OCI-LY7 (cell line): Measurements from ENCODE around the gene NUP93. TPM values are rescaled to one million over a fixed set of nuclear protein-coding genes. Genes with fewer than 3 reads are reported as not detected.

Source experiments
- BruUV-seq: library from RNA; stranded (reverse); fragments of 400-500 nt; replicated peaks from 2 replicates; lab custom pipeline; 2021; lab: Mats Ljungman, UMichigan
- CTCF ChIA-PET: fragments of 300-600 bp; sonication (Branson Sonifier 250); formaldehyde crosslinking; loops from one replicate; lab custom pipeline; 2022; ENCODE audit warnings: antibody characterized with exemption; ENCODE audit not compliant: unreplicated experiment; lab: Charles Lee
- POLR2A ChIA-PET: fragments of 300-600 bp; sonication (Branson Sonifier 250); formaldehyde crosslinking; loops from one replicate; lab custom pipeline; 2022; ENCODE audit warnings: antibody characterized with exemption; lab: Charles Lee
- DNase-seq: peaks from one replicate; pipeline ENCODE4 v3.0.0-alpha.2; 2015; ENCODE audit warnings: low spot score
- H2AFZ ChIP-seq: fragments of 200-600 bp; sonication (generic), shearing (Covaris generic); 2 replicates; pipeline ENCODE4 v1.6.1; 2014; ENCODE audit warnings: mild to moderate bottlenecking, antibody characterized with exemption, low read length, moderate library complexity
- H3K27ac ChIP-seq: fragments of 200-600 bp; sonication (generic); 2 replicates; pipeline ENCODE4 v1.5.1; 2014; ENCODE audit warnings: mixed run types, low read depth, mild to moderate bottlenecking, moderate library complexity, low read length, inconsistent platforms; ENCODE audit not compliant: poor library complexity, severe bottlenecking
- H3K36me3 ChIP-seq: fragments of 200-600 bp; sonication (generic); 2 replicates; pipeline ENCODE4 v1.6.1; 2014; ENCODE audit warnings: mild to moderate bottlenecking, antibody characterized with exemption, low read length, moderate library complexity, mixed read lengths; ENCODE audit not compliant: insufficient read depth
- H3K4me1 ChIP-seq: fragments of 200-600 bp; sonication (generic); 2 replicates; pipeline ENCODE4 v1.5.1; 2014; ENCODE audit warnings: mild to moderate bottlenecking, low read length; ENCODE audit not compliant: insufficient read depth, poor library complexity, severe bottlenecking
- H3K4me2 ChIP-seq: fragments of 200-600 bp; sonication (generic); 2 replicates; pipeline ENCODE4 v1.6.1; 2014; ENCODE audit warnings: mild to moderate bottlenecking, low read length
- H3K4me3 ChIP-seq: fragments of 200-600 bp; sonication (generic); 2 replicates; pipeline ENCODE4 v1.5.1; 2014; ENCODE audit warnings: mild to moderate bottlenecking, low read depth, low read length; ENCODE audit not compliant: poor library complexity, severe bottlenecking
- H3K79me2 ChIP-seq: fragments of 200-600 bp; sonication (generic); 2 replicates; pipeline ENCODE4 v1.6.1; 2016; ENCODE audit warnings: low read depth, mild to moderate bottlenecking, low read length, moderate library complexity, mixed read lengths; ENCODE audit not compliant: insufficient read depth
- H3K9me2 ChIP-seq: fragments of 200-600 bp; sonication (generic); 2 replicates; pipeline ENCODE4 v1.6.1; 2016; ENCODE audit warnings: mild to moderate bottlenecking, low read length, mixed read lengths; ENCODE audit not compliant: insufficient read depth
- H3K9me3 ChIP-seq: fragments of 200-600 bp; sonication (generic); 2 replicates; pipeline ENCODE4 v1.6.1; 2014; ENCODE audit warnings: mild to moderate bottlenecking, mixed run types, low read length, mixed read lengths
- H4K20me1 ChIP-seq: fragments of 200-600 bp; sonication (generic); 2 replicates; pipeline ENCODE4 v1.6.1; 2014; ENCODE audit warnings: mild to moderate bottlenecking, antibody characterized with exemption, low read length, moderate library complexity, mixed read lengths; ENCODE audit not compliant: insufficient read depth
- CTCF ChIP-seq: fragments of 200-600 bp; sonication (generic); conservative IDR thresholded peaks from 2 replicates; pipeline ENCODE4 v1.5.1; 2014; ENCODE audit warnings: mild to moderate bottlenecking, antibody characterized with exemption, low read length, moderate library complexity, mixed read lengths
- EZH2phosphoT487 ChIP-seq: fragments of 200-600 bp; sonication (generic); IDR thresholded peaks from 2 replicates; pipeline ENCODE4 v1.6.1; 2018; ENCODE audit warnings: low read depth, borderline replicate concordance, mild to moderate bottlenecking, mixed run types, antibody characterized with exemption, low read length, moderate library complexity, mixed read lengths
- intact Hi-C: fragments of 100-400 bp; cut with micrococcal nuclease; formaldehyde crosslinking; loops from one replicate; pipeline ENCODE4 v1.10.0; 2022; ENCODE audit not compliant: unreplicated experiment
- total RNA-seq, 2 experiments: library from RNA; depleted of rRNA in 1 of 2; stranded (reverse); fragments of >200 nt in 1 of 2; shearing (Covaris generic) in 1 of 2; gene quantifications; 2 replicates each; pipeline ENCODE4 v1.2.3, GENCODE V29; 2014 to 2022

Gene NUP93
- total RNA-seq, 2 experiments from 2014 or later: 119 to 183 TPM

GRCh38 chr16:56773532-56773931 is 43.6 kb downstream of the NUP93 start:
- CTCF ChIA-PET: no interaction called here
- no peak for DNase-seq
- no TSS peak for BruUV-seq
- no peaks in the 10 kb centered on the region for H3K9me3 ChIP-seq
- no peaks in the 10 kb centered on the region for H3K79me2 ChIP-seq
- no peak overlapping the region for H2AFZ ChIP-seq
- no peak overlapping the region for H3K4me2 ChIP-seq
- peaks cover 6% of the 10 kb centered on the region; the same call in 1 of the 2 replicates for H3K36me3 ChIP-seq
- POLR2A ChIA-PET: interaction anchor here (0.8 to 1.1 kb wide), 2 partner anchors 9 to 11 kb away, joined by 3 read pairs; no protein-coding TSS in a partner anchor
- TF ChIP-seq CTCF (no peak), EZH2phosphoT487 (no peak)
- H3K27ac ChIP-seq: no peak overlapping the region
- no peaks in the 10 kb centered on the region; the same call in 1 of the 2 replicates for H4K20me1 ChIP-seq
- no peaks in the 10 kb centered on the region for H3K9me2 ChIP-seq
- H3K4me1 ChIP-seq: no peaks in the 10 kb centered on the region
- intact Hi-C loops: no loop called here
- H3K4me3 ChIP-seq: no peak overlapping the region

GRCh38 chr16:56774016-56774680 is 44.2 kb downstream of the NUP93 start:
- TF ChIP-seq CTCF: no peak
- TF ChIP-seq EZH2phosphoT487: no peak
- H3K27ac ChIP-seq: no peak overlapping the region
- intact Hi-C loops: no loop called here
- no peak overlapping the region for H2AFZ ChIP-seq
- no peaks in the 10 kb centered on the region for H3K79me2 ChIP-seq
- no peaks in the 10 kb centered on the region for H3K9me2 ChIP-seq
- no peaks in the 10 kb centered on the region for H3K9me3 ChIP-seq
- ChIA-PET CTCF (no interaction called here), POLR2A (interaction anchor here (0.6 to 1.1 kb wide), 4 partner anchors 9 to 416 kb away, joined by 3 to 8 read pairs (median 3); no protein-coding TSS in a partner anchor)
- H4K20me1 ChIP-seq: no peaks in the 10 kb centered on the region; the same call in 1 of the 2 replicates
- no peak for DNase-seq
- no TSS peak for BruUV-seq
- no peaks in the 10 kb centered on the region for H3K4me1 ChIP-seq
- no peak overlapping the region for H3K4me3 ChIP-seq
- peaks cover 6% of the 10 kb centered on the region; the same call in 1 of the 2 replicates for H3K36me3 ChIP-seq
- no peak overlapping the region for H3K4me2 ChIP-seq

- TF ChIP-seq CTCF (no peak), EZH2phosphoT487 (no peak)
- CTCF ChIA-PET: no interaction called here
- POLR2A ChIA-PET: interaction anchor here (1.0 kb wide), 1 partner anchor 72 kb away, joined by 3 read pairs; no protein-coding TSS in a partner anchor
- H3K9me3 ChIP-seq: no peaks in the 10 kb centered on the region
- H3K4me2 ChIP-seq: no peak overlapping the region
- H3K79me2 ChIP-seq: no peaks in the 10 kb centered on the region
- H3K36me3 ChIP-seq: peaks cover 6% of the 10 kb centered on the region; the same call in 1 of the 2 replicates
- H3K4me1 ChIP-seq: no peaks in the 10 kb centered on the region
- no TSS peak for BruUV-seq
- no peak overlapping the region for H3K4me3 ChIP-seq
- no peaks in the 10 kb centered on the region for H3K9me2 ChIP-seq
- no peak overlapping the region for H3K27ac ChIP-seq
- no peak for DNase-seq
- no peaks in the 10 kb centered on the region for H4K20me1 ChIP-seq
- H2AFZ ChIP-seq: no peak overlapping the region
- intact Hi-C loops: no loop called here
These were observed 45.2 kb downstream of the NUP93 start for GRCh38 chr16:56775162-56775561.
